Measurements from ENCODE around the gene RAPGEF3.

RAPGEF3 gene

GRCh38 chr12:47790676-47791350 lies 32.1 kb upstream of the RAPGEF3 start:
- no peak for DNase-seq

- no peak for DNase-seq
These were observed 31.2 kb upstream of the RAPGEF3 start for GRCh38 chr12:47789712-47790489.

DNA sequence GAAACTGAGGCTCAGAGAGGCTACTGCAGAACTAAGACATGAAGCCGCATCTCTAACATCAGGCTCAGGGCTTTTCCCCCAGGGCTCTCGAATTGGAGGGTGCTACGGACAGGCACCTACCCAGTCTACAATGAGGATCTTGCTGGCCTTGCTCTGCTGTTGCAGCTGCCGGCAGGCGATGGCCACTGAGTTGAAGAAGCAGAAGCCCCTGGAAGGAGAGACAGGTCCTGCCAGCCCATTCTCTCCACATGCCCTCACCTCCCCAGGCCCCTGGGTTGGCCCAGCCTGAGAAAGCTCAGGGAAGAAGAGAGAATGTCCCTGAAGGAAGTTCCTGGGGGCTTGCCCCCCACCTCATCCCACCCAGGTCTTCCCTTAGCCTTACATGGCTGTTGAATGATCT lies 30.5 kb upstream of the RAPGEF3 start:
- DNase-seq: no peak

- DNase-seq: no peak
These were observed 29.1 kb upstream of the RAPGEF3 start for GRCh38 chr12:47787596-47788319.

- DNase-seq: no peak
These were observed 28.1 kb upstream of the RAPGEF3 start for GRCh38 chr12:47786662-47787280.

DNA sequence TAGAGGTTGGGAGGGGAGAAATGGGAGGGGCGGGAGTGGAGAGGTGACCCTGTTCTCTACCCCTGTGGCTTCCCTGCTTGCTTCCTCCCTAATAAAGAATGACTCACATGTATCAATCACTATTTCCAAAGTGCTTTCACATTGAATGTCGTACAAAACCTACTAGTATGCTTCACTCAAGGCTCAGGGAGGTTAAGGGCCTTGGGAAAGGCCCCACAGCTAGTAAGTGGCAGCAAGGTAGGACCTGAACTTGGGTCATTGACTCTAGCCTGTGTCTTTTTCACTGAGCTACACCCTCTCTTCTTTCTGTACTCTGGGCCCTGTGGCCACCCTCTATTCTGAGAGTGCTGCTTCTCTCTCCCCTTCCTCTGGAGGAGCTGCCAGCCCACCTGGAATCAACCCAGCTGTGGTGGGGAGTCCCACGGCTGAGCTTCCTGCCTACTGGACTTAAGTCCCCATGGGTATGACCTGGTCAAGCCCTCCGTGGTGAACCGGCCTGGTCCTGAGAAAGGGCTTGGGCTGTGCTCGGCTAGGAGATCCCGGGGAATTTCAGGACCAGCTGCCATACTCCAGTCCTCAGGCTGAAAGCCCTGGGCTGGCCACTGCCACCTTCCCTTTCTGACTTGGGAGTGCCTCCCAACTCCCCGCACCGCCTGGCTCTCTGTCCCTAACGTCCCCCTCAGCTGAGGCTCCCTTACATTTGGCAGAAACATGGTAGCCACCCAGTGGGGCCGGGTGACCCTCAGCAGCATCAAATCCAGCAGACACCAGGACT lies 27.4 kb upstream of the RAPGEF3 start:
- no peak for DNase-seq

GRCh38 chr12:47785036-47785886 lies 26.6 kb upstream of the RAPGEF3 start:
- DNase-seq: no peak

DNA sequence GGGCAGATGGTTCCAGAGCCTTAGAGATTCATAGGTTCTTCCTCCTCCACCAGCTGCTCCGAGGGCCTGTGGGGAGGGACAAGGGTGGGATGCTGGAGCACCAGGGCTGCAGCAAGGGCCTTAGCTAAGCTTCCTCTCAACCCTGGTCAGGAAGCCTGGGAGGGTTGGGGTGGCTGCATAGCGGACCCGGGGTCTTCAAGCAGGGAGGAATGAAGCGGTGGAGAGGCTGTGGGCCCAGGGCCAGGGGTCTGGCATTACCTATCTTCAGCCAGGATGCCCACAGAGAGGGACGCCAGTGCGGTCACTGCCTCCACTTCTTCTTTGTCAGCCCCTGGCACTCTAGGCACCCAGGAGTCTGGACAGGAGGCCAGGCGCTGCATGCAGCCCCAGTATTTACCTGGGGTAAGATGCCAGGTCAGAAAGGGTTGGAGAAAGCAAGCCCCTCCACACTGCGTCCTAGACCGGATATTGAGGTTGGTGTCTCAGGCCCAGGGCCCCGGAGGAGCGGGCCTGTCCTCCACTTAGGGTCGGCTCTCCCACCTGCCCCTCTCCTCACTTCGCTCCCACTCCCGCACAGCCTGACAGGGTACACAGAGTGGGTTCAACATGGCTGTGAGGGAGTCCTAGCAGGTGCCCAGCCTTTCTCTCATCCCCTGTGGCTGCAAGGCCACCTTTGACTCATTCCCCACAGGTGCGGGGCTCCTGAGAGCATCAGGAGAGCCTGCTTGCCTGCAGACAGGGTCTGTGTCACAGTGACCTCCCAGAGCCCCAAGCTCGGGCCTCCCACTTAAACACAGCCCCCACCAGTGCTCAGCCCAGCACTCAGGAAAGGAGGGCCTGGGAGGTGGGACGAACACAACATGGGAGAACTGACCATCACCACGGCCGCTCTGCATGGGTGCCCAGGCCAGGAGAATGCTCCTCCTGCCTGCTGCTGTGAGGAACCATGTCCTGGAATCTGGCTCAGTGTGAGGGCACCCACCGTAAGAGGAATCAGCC lies 25.4 kb upstream of the RAPGEF3 start:
- DNase-seq: no peak

GRCh38 chr12:47783024-47783755 lies 24.5 kb upstream of the RAPGEF3 start:
- no peak for DNase-seq

DNA sequence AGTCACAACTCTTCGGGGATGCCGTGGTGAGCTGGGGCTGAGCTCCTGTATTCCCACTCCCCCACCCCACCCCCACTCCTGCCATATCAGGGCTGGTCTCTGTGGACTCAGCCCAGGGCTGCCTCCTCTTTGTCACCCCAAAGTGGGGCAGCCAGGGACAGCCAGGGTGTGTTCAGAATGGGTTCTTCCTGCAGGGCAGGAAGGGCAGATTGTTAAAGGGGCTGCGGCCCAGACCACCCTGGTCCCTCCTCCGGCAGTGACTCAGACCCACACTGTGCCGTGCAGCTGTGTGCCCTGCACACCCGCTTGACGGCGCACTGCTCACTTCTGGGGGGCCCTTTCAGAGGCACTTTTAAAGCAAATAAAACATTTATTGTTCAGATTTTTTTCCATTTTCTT lies 23.7 kb upstream of the RAPGEF3 start:
- DNase-seq: no peak

DNA sequence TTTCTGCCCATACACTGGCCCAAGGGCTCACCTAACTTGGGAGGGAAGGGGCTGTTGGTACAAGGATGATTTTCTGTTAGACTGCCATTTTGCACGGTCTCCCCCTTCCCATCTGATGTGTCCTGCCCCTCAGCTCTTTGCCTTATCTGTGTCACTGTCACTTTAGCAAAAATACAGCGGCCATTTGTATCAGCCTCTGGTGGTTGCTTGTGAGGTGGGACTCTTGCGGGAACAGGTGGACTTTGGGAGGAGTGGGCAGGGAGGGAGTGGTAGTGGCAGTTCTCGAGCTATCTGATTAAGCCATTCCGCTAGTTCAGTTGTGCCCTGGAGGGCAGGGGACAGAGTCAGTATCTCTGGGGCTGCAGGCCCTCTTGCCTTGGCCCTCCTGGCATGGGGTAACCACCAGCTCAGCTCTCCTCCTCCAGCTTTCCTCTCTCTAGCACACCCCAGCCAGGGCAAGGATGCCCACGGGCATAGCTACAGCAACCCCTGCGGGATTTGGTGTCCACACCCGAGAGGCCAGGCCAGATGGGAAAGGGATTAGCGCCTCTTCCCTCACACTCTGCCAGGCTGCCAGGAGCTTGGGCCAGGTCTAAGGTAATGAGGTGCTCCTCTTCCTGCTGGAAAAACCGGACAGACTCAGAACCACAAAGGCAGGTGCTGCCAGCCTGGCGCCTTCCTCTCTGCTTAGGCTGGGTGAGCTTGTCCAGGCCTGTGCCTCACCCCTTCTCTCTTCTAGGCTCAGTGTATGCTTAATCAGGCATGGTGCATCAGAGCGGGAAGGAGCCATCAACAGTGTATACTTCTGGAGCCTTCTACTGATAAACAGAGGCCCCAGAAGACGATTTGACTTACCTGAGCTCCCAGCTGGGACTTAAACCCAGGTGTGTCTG lies 23.0 kb upstream of the RAPGEF3 start:
- DNase-seq: no peak

DNA sequence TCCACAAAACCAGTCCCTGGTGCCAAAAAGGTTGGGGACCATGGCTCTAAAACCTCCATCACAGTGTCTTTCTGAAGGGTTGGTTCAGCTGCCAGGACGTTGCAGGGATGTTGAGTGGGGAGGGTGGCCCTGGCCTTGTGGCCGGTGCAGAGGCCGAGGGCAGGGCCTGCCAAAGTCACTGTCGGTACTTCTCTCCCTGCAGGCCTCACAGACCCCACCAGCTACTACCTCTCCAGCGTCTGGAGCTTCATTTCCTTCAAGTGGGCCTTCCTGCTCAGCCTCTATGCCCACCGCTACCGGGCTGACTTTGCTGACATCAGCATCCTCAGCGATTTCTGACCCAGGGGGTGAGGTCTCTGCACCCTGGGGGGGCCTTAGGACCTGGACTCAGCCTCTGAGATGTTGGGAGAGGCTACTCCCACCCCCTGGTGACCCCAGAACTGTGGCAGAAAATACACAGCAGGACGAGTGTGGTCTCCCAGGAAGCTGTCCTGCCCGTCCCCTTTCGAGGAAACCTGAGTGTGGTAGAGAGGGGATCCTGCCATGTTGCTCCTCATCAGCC lies 21.3 kb upstream of the RAPGEF3 start:
- DNase-seq: no peak

- no peak for DNase-seq
These were observed 20.7 kb upstream of the RAPGEF3 start for GRCh38 chr12:47779301-47779942.

GRCh38 chr12:47778881-47779280 lies 20.2 kb upstream of the RAPGEF3 start:
- DNase-seq: no peak

- DNase-seq: no peak
These were observed 19.3 kb upstream of the RAPGEF3 start for GRCh38 chr12:47777741-47778558.

DNA sequence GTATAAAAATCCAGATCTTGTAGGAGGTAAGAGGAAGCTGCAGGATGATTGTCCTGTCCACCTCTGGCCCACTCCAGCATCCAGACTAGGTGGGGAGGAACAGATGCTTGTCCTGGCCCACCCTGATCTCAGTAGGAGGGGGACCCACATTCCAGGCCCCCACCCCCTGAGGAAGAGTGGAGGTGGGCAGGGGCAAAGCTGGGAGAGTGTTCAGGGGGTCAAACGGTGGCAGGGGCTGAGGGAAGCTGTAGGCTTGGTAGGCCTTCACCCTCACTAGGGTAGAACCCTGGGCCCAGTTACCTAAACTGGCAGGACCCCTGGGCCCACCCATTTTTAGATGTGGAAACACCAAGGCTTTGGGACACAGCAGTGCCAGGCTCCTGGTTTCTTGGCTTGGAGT lies 18.5 kb upstream of the RAPGEF3 start:
- DNase-seq: no peak
